DMS153 treated with DMSO at 0.1 percent for 48 hours (cell line): Measurements from ENCODE around the gene KLF15.

Source experiments
- DNase-seq: peaks from one replicate; lab custom pipeline; 2025; ENCODE audit not compliant: unreplicated experiment; lab: John Stamatoyannopoulos, UW

Gene KLF15

GRCh38 chr3:126364130-126364695 is 7.0 kb upstream of the KLF15 start:
- no peak for DNase-seq

- DNase-seq, result no peak
Measured at GRCh38 chr3:126361211-126361610, 4.0 kb upstream of the KLF15 start.

- no peak for DNase-seq
Measured at GRCh38 chr3:126360714-126361060, 3.5 kb upstream of the KLF15 start.

- DNase-seq, result no peak
Measured at GRCh38 chr3:126360046-126360713, 3.0 kb upstream of the KLF15 start.

GRCh38 chr3:126358816-126359181 is 1.6 kb upstream of the KLF15 start:
- no peak for DNase-seq

- DNase-seq, result no peak
Measured at GRCh38 chr3:126358038-126358815, 1.0 kb upstream of the KLF15 start.

GRCh38 chr3:126356373-126357264 is 589 bp downstream of the KLF15 start:
- DNase-seq, result no peak

- DNase-seq, result no peak
Measured at GRCh38 chr3:126355777-126356372, 1.3 kb downstream of the KLF15 start.

- no peak for DNase-seq
Measured at GRCh38 chr3:126355251-126355650, 2.0 kb downstream of the KLF15 start.

- no peak for DNase-seq
Measured at GRCh38 chr3:126354776-126355175, 2.4 kb downstream of the KLF15 start.

- no peak for DNase-seq
Measured at GRCh38 chr3:126353694-126354321, 3.4 kb downstream of the KLF15 start.

- DNase-seq, result no peak
Measured at GRCh38 chr3:126352476-126353454, 4.4 kb downstream of the KLF15 start.

GRCh38 chr3:126351771-126352475 is 5.3 kb downstream of the KLF15 start:
- no peak for DNase-seq

GRCh38 chr3:126351086-126351770 is 6.0 kb downstream of the KLF15 start:
- no peak for DNase-seq

GRCh38 chr3:126350502-126351085 is 6.6 kb downstream of the KLF15 start:
- no peak for DNase-seq

- no peak for DNase-seq
Measured at GRCh38 chr3:126349611-126350501, 7.4 kb downstream of the KLF15 start.

- DNase-seq, result no peak
Measured at GRCh38 chr3:126349071-126349470, 8.1 kb downstream of the KLF15 start.
